ENCODE results near the gene MOB3C. TPM values are rescaled to one million over a fixed set of nuclear protein-coding genes. Genes with fewer than 3 reads are reported as not detected.

MOB3C gene
- total RNA-seq, 1 donor from 2014 or later = 5.8 TPM

GRCh38 chr1:46596036-46596435, 20.6 kb downstream of the MOB3C start:
- no peak for TF ChIP-seq CTCF (conservative IDR thresholded peaks at IDR 0.05; ENCODE audit: low read depth, low read length)
- no peak overlapping the region for H3K4me3 ChIP-seq (ENCODE audit: low read depth, low read length)
- DNase-seq (ENCODE audit: low read depth) = no peak

GRCh38 chr1:46595127-46595526, 21.5 kb downstream of the MOB3C start:
- H3K4me3 ChIP-seq (ENCODE audit: low read depth, low read length) = no peak overlapping the region
- TF ChIP-seq CTCF (conservative IDR thresholded peaks at IDR 0.05; ENCODE audit: low read depth, low read length) = no peak
- DNase-seq (ENCODE audit: low read depth) = no peak

DNA sequence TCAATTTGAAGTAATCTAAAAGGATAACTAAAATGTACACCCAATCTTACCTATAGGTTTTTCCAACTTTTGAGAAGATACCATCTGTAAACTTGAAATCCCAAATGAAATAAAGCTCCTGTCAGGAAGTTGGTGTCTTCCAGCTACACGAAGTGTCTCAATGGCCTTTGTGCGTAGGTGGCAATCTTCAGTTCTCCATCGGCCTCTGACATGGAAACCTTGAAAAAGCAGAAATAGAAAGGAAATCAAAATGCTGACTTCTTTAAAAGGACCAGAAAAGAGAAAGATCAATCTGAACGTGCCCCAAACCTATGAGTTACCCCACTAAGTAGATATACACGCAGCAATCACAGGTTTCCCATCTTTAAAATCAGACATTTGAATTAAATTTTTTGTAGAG, 22.5 kb downstream of the MOB3C start:
- TF ChIP-seq CTCF (conservative IDR thresholded peaks at IDR 0.05; ENCODE audit: low read depth, low read length) = no peak
- no peak overlapping the region for H3K4me3 ChIP-seq (ENCODE audit: low read depth, low read length)
- no peak for DNase-seq (ENCODE audit: low read depth)

DNA sequence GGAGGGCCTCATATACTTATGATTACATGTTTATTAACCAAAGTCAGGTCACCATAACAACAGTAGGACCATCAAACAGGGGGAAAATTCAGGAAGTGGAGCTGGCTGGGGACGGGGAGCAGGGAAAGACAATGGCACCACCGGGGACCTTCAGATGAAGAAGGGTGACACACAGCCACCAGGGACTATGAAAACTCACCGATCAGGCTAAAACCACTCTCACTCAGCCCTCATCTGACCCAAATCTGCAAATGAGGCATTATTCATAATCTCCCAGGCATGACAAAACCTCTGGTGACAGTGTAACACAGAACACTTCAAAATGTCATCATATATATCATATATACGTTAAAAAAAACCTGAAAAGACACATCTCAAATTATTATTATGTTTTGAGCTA, 23.8 kb downstream of the MOB3C start:
- no peak overlapping the region for H3K4me3 ChIP-seq (ENCODE audit: low read depth, low read length)
- DNase-seq (ENCODE audit: low read depth) = no peak

DNA sequence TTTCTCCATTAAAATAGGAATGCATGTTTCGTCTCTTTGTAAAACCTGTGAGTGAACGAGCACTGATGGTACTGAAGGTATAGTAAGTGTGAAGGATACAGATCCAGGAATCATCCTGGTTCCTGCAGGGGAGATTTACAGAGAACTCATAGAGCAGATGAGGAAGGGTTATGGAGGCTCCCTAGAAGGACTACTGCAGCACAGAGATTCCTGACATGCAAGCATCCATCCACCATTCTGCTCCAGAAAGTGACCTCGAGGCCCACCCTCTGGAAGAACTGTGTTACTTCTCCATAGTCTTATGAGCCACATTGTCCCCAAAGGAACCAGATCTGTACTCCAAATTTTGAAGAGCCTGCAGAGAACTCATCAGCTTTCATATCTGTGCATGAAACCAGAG, 27.1 kb downstream of the MOB3C start:
- no peak for DNase-seq (ENCODE audit: low read depth)
- TF ChIP-seq CTCF (conservative IDR thresholded peaks at IDR 0.05; ENCODE audit: low read depth, low read length) = no peak
- no peak overlapping the region for H3K4me3 ChIP-seq (ENCODE audit: low read depth, low read length)

More for the DNA sequence above, 23.8 kb downstream of the MOB3C start:
- TF ChIP-seq CTCF (conservative IDR thresholded peaks at IDR 0.05; ENCODE audit: low read depth, low read length) = no peak

DNA sequence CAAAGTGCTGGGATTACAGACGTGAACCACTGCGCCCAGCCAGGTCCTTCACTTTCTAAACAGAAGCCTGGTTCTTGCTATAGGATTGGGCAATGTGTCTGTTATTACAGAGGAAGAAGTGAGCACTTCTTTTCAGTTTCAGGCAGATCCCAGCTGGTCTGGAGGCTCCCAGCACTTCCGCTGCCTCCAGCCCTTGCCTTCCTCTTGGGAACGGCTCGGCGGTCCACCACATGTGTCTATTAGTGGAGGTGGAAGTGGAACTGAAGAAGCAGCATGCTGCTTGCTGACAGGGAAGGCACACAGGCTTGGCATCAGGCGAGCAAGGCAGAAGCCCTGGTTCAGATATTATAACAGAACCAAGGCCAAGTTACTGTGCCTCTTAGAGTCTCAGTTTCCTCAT, 29.5 kb downstream of the MOB3C start:
- DNase-seq (ENCODE audit: low read depth) = no peak
- no peak overlapping the region for H3K4me3 ChIP-seq (ENCODE audit: low read depth, low read length)
- TF ChIP-seq CTCF (conservative IDR thresholded peaks at IDR 0.05; ENCODE audit: low read depth, low read length) = no peak

DNA sequence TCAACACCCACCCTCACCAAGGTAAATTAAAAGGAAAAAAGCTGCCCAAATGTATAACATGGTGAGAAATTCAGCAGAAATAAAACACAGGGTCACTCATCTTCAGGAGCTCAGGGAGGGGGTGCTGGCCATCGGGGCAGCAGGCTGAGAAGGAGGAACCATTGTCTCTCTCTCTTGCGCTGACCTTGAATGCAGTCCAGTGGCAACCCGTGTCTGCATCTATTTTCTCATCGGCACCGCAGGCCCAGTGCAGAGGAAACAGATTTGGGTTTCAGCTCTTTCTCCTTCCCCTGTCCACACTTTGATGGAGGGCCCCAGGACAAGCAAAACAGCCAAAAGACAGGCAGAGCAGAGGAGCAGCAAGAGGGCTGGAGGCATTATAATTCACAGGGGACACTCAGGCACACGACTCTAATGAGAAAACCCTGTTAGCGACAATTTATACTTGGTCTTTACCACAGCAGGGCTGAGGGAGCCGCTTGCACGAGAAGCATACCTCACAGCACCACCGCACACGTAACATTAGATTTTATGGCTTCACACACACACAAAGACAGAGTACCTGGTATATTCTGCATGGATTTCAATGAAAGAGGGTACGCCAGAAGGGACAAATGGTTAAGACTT, 31.2 kb downstream of the MOB3C start:
- DNase-seq (ENCODE audit: low read depth) = no peak
- H3K4me3 ChIP-seq (ENCODE audit: low read depth, low read length) = no peak overlapping the region
- no peak for TF ChIP-seq CTCF (conservative IDR thresholded peaks at IDR 0.05; ENCODE audit: low read depth, low read length)
